GM23338 (cell line): ENCODE data around the gene KRT12. TPM values are rescaled to one million over a fixed set of nuclear protein-coding genes. Genes with fewer than 3 reads are reported as not detected.
"Not testable (repeated sequence)": the region's sequence is repeated elsewhere in the genome, so short reads cannot be mapped to it uniquely, and the experiment has no call there.

Experiments used
- ATAC-seq: fragments of 200-7000 bp; cut with Tn5 transposase; 3 replicates; pipeline ENCODE4 v1.9.1; 2020
- DNase-seq: peaks from one replicate; pipeline ENCODE4 v3.0.0-alpha.2; 2015; ENCODE audit warnings: low spot score
- H2AFZ ChIP-seq: fragments of 200-600 bp; sonication (generic); 2 replicates; pipeline ENCODE4 v1.8.0; 2016; ENCODE audit warnings: antibody characterized with exemption, mild to moderate bottlenecking, moderate library complexity
- H3F3A ChIP-seq: fragments of 200-600 bp; sonication (generic); replicated peaks from 2 replicates; pipeline ENCODE4 v1.8.0; 2017; ENCODE audit warnings: antibody characterized with exemption, mixed run types, low read depth
- H3K27ac ChIP-seq: fragments of 200-600 bp; sonication (generic); 2 replicates; pipeline ENCODE4 v1.6.1; 2016; ENCODE audit warnings: low read depth
- H3K27me3 ChIP-seq: fragments of 200-600 bp; sonication (generic); 2 replicates; pipeline ENCODE4 v1.8.0; 2016; ENCODE audit warnings: mild to moderate bottlenecking, mixed run types, moderate library complexity; ENCODE audit not compliant: insufficient read depth
- H3K36me3 ChIP-seq: fragments of 200-600 bp; sonication (generic); 2 replicates; pipeline ENCODE4 v1.8.0; 2016; ENCODE audit warnings: mild to moderate bottlenecking; ENCODE audit not compliant: insufficient read depth
- H3K4me1 ChIP-seq: fragments of 200-600 bp; sonication (generic); 2 replicates; pipeline ENCODE4 v1.8.0; 2016; ENCODE audit warnings: mild to moderate bottlenecking, moderate library complexity; ENCODE audit not compliant: insufficient read depth
- H3K4me2 ChIP-seq: fragments of 200-600 bp; sonication (generic); 2 replicates; pipeline ENCODE4 v1.7.1; 2017; ENCODE audit warnings: mixed run types
- H3K4me3 ChIP-seq: fragments of 200-600 bp; sonication (generic); 2 replicates; pipeline ENCODE4 v1.6.1; 2016; ENCODE audit warnings: mixed run types
- H3K79me2 ChIP-seq: fragments of 200-600 bp; sonication (generic); replicated peaks from 2 replicates; pipeline ENCODE4 v1.8.0; 2017; ENCODE audit warnings: mild to moderate bottlenecking; ENCODE audit not compliant: insufficient read depth
- H3K9me2 ChIP-seq: fragments of 200-600 bp; sonication (generic); 2 replicates; pipeline ENCODE4 v1.8.0; 2017; ENCODE audit not compliant: insufficient read depth
- H4K20me1 ChIP-seq: fragments of 200-600 bp; sonication (generic); replicated peaks from 2 replicates; pipeline ENCODE4 v1.8.0; 2017; ENCODE audit warnings: mild to moderate bottlenecking; ENCODE audit not compliant: insufficient read depth
- H3K27ac Mint-ChIP-seq: 2 replicates; pipeline ENCODE4 v1.8.0; 2020; ENCODE audit warnings: inconsistent platforms, mild to moderate bottlenecking, moderate library complexity, mixed read lengths
- H3K27me3 Mint-ChIP-seq: 3 replicates; pipeline ENCODE4 v1.8.0; 2022; ENCODE audit warnings: low read depth, mild to moderate bottlenecking, moderate library complexity, mixed read lengths, inconsistent platforms; ENCODE audit not compliant: insufficient read depth, poor library complexity
- H3K36me3 Mint-ChIP-seq: 3 replicates; pipeline ENCODE4 v1.8.0; 2021; ENCODE audit warnings: low read depth, mild to moderate bottlenecking, inconsistent platforms, moderate library complexity, mixed read lengths
- H3K4me1 Mint-ChIP-seq: 3 replicates; pipeline ENCODE4 v1.8.0; 2020; ENCODE audit warnings: mild to moderate bottlenecking, inconsistent platforms, mixed read lengths
- H3K4me3 Mint-ChIP-seq: 3 replicates; pipeline ENCODE4 v1.8.0; 2021; ENCODE audit warnings: moderate library complexity, mild to moderate bottlenecking, inconsistent platforms, mixed read lengths
- H3K9me3 Mint-ChIP-seq: 3 replicates; pipeline ENCODE4 v1.8.0; 2020; ENCODE audit warnings: moderate library complexity, mild to moderate bottlenecking, inconsistent platforms, mixed read lengths
- NANOG ChIP-seq: IDR thresholded peaks from 2 replicates; pipeline ENCODE4 v1.6.1; 2016; ENCODE audit warnings: antibody characterized with exemption, borderline replicate concordance
- POLR2AphosphoS5 ChIP-seq: IDR thresholded peaks from 2 replicates; pipeline ENCODE4 v1.6.1; 2016; ENCODE audit warnings: antibody characterized with exemption, low read depth
- ZNF331 ChIP-seq: fragments of 250-450 bp; sonication (Bioruptor Pico); IDR thresholded peaks from 2 replicates; pipeline ENCODE4 v1.5.0; 2020; ENCODE audit warnings: low read depth, mild to moderate bottlenecking, moderate library complexity
- polyA plus RNA-seq: library from polyadenylated mRNA; unstranded; fragments of >200 nt; fragmentation: Nextera tagmentation; extraction: Ambion mirVana; gene quantifications from 2 replicates; pipeline ENCODE4 v1.2.1, GENCODE V29; 2016
- total RNA-seq: library from RNA; depleted of rRNA; stranded (reverse); fragments of >200 nt; shearing (Covaris generic); gene quantifications from 2 replicates; pipeline ENCODE4 v1.2.3, GENCODE V29; 2014
- TF ChIP-seq, protein P1 (sequence below): fragments of 250-450 bp; sonication (Bioruptor Pico); IDR thresholded peaks from 2 replicates; pipeline ENCODE4 v1.5.0; 2020; ENCODE audit warnings: mild to moderate bottlenecking, moderate library complexity

KRT12 gene
- total and polyA plus RNA-seq, 2 experiments from 2014 or later, result not detected

DNA sequence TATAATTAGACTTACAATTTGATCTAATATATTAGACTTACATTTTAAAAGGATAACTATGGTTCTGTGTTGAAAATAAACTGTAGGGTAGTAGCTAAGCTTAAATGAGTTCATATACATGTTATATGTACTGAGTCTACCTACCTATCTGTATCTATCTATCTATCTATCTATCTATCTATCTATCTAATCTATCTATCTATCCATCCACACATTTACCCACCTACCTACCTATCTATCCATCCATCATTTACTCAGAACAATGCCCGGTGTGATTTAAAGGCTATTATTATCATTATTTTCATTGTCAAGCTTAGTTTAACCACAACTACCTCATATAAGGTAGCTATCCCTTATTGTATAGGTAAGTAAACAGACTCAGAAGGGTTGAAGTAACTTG is 51.6 kb downstream of the KRT12 start:
- Mint-ChIP-seq H3K4me3 (no peak overlapping the region), H3K27ac (no peak overlapping the region), H3K36me3 (peaks cover 8% of the 10 kb centered on the region; the same call in 2 of the 3 replicates), H3K4me1 (0 out of 3 replicates have a peak, but pooled peaks cover 2% of the 10 kb centered on the region), H3K9me3 (no peaks in the 10 kb centered on the region; the same call in 2 of the 3 replicates), H3K27me3 (peaks cover 3% of the 10 kb centered on the region)
- DNase-seq, result no peak
- H3K27me3 ChIP-seq, result peaks cover 19% of the 10 kb centered on the region; the same call in 1 of the 2 replicates
- peaks cover 2% of the 10 kb centered on the region; the same call in 1 of the 2 replicates for H3K9me2 ChIP-seq
- H3K4me2 ChIP-seq, result no peak overlapping the region
- no peaks in the 10 kb centered on the region for H4K20me1 ChIP-seq
- H3K27ac ChIP-seq, result no peak overlapping the region
- H3F3A ChIP-seq, result peaks cover 6% of the 10 kb centered on the region; the same call in 1 of the 2 replicates
- no peaks in the 10 kb centered on the region for H3K79me2 ChIP-seq
- peaks cover 5% of the 10 kb centered on the region; the same call in 1 of the 2 replicates for H3K36me3 ChIP-seq
- H3K4me1 ChIP-seq, result peaks cover 10% of the 10 kb centered on the region; the same call in 1 of the 2 replicates
- H2AFZ ChIP-seq, result no peak overlapping the region
- H3K4me3 ChIP-seq, result no peak overlapping the region
- TF ChIP-seq, protein P1, sequence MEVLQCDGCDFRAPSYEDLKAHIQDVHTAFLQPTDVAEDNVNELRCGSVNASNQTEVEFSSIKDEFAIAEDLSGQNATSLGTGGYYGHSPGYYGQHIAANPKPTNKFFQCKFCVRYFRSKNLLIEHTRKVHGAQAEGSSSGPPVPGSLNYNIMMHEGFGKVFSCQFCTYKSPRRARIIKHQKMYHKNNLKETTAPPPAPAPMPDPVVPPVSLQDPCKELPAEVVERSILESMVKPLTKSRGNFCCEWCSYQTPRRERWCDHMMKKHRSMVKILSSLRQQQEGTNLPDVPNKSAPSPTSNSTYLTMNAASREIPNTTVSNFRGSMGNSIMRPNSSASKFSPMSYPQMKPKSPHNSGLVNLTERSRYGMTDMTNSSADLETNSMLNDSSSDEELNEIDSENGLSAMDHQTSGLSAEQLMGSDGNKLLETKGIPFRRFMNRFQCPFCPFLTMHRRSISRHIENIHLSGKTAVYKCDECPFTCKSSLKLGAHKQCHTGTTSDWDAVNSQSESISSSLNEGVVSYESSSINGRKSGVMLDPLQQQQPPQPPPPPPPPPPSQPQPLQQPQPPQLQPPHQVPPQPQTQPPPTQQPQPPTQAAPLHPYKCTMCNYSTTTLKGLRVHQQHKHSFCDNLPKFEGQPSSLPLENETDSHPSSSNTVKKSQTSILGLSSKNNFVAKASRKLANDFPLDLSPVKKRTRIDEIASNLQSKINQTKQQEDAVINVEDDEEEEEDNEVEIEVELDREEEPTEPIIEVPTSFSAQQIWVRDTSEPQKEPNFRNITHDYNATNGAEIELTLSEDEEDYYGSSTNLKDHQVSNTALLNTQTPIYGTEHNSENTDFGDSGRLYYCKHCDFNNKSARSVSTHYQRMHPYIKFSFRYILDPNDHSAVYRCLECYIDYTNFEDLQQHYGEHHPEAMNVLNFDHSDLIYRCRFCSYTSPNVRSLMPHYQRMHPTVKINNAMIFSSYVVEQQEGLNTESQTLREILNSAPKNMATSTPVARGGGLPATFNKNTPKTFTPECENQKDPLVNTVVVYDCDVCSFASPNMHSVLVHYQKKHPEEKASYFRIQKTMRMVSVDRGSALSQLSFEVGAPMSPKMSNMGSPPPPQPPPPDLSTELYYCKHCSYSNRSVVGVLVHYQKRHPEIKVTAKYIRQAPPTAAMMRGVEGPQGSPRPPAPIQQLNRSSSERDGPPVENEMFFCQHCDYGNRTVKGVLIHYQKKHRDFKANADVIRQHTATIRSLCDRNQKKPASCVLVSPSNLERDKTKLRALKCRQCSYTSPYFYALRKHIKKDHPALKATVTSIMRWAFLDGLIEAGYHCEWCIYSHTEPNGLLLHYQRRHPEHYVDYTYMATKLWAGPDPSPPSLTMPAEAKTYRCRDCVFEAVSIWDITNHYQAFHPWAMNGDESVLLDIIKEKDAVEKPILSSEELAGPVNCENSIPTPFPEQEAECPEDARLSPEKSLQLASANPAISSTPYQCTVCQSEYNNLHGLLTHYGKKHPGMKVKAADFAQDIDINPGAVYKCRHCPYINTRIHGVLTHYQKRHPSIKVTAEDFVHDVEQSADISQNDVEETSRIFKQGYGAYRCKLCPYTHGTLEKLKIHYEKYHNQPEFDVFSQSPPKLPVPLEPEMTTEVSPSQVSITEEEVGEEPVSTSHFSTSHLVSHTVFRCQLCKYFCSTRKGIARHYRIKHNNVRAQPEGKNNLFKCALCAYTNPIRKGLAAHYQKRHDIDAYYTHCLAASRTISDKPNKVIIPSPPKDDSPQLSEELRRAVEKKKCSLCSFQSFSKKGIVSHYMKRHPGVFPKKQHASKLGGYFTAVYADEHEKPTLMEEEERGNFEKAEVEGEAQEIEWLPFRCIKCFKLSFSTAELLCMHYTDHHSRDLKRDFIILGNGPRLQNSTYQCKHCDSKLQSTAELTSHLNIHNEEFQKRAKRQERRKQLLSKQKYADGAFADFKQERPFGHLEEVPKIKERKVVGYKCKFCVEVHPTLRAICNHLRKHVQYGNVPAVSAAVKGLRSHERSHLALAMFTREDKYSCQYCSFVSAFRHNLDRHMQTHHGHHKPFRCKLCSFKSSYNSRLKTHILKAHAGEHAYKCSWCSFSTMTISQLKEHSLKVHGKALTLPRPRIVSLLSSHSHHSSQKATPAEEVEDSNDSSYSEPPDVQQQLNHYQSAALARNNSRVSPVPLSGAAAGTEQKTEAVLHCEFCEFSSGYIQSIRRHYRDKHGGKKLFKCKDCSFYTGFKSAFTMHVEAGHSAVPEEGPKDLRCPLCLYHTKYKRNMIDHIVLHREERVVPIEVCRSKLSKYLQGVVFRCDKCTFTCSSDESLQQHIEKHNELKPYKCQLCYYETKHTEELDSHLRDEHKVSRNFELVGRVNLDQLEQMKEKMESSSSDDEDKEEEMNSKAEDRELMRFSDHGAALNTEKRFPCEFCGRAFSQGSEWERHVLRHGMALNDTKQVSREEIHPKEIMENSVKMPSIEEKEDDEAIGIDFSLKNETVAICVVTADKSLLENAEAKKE (CRISPR knock-in tag), result no peak
- TF ChIP-seq POLR2AphosphoS5, result no peak
- no peak for TF ChIP-seq NANOG
- no peak for TF ChIP-seq ZNF331 (CRISPR knock-in tag)
- no peak for ATAC-seq

DNA sequence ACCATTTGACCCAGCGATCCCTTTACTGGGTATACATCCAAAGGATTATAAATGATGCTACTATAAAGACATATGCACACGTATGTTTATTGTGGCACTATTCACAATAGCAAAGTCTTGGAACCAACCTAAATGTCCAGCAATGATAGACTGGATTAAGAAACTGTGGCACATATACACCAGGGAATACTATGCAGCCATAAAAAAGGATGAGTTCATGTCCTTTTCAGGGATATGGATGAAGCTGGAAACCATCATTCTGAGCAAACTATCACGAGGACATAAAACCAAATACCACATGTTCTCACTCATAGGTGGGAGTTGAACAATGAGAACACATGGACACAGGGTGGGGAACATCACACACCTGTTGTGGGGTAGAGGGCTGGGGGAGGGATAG is 52.4 kb downstream of the KRT12 start:
- H3K27me3 Mint-ChIP-seq, H3K27ac Mint-ChIP-seq, H3K36me3 ChIP-seq, H3K27ac ChIP-seq, DNase-seq, H3K4me1 ChIP-seq, H3F3A ChIP-seq, H3K9me3 Mint-ChIP-seq, H3K4me3 ChIP-seq, H3K4me1 Mint-ChIP-seq, H2AFZ ChIP-seq, H3K4me2 ChIP-seq, H3K36me3 Mint-ChIP-seq, H3K79me2 ChIP-seq, H3K9me2 ChIP-seq, H3K4me3 Mint-ChIP-seq, ATAC-seq, H4K20me1 ChIP-seq: not testable (repeated sequence)
- H3K27me3 ChIP-seq, result peaks cover 22% of the 10 kb centered on the region; the same call in 1 of the 2 replicates
